ENCODE measurements around the gene ZC3HAV1L.
A peak's percentile ranks its signal among the peaks of the same experiment; 100 is the strongest.

Gene ZC3HAV1L, protein sequence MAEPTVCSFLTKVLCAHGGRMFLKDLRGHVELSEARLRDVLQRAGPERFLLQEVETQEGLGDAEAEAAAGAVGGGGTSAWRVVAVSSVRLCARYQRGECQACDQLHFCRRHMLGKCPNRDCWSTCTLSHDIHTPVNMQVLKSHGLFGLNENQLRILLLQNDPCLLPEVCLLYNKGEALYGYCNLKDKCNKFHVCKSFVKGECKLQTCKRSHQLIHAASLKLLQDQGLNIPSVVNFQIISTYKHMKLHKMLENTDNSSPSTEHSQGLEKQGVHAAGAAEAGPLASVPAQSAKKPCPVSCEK

DNA sequence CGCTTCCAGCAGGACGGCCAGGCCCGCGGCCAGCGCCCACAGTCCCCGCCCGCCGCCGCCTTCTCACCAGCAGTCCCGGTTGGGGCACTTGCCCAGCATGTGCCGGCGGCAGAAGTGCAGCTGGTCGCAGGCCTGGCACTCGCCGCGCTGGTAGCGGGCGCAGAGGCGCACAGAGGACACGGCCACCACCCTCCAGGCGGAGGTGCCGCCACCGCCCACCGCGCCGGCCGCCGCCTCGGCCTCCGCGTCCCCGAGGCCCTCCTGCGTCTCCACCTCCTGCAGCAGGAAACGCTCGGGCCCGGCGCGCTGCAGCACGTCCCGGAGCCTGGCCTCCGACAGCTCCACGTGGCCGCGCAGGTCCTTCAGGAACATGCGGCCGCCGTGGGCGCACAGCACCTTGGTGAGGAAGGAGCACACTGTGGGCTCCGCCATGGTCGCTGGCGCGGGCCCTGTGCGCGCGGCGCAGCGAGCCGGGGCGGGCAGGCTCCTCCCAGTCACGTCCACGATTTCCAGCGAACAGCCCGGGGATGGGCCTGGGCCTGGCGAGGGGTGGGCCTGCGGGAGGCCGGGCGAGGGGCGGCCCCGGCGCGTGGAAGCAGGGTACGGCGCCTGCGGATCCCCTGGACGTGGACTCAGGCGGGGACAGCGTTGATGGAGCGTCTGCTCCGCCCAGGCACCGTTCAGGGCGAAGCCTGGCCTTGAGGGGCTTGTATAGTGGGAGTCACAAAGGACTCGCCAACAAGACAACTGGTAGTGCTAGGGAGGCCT, at the start of gene ZC3HAV1L:
Gene ZC3HAV1L (minus strand): TSS at position 457 of the 768 bp plus-strand sequence. CDS start 25 bp downstream, at position 432.
- TF ChIP-seq, protein P1, sequence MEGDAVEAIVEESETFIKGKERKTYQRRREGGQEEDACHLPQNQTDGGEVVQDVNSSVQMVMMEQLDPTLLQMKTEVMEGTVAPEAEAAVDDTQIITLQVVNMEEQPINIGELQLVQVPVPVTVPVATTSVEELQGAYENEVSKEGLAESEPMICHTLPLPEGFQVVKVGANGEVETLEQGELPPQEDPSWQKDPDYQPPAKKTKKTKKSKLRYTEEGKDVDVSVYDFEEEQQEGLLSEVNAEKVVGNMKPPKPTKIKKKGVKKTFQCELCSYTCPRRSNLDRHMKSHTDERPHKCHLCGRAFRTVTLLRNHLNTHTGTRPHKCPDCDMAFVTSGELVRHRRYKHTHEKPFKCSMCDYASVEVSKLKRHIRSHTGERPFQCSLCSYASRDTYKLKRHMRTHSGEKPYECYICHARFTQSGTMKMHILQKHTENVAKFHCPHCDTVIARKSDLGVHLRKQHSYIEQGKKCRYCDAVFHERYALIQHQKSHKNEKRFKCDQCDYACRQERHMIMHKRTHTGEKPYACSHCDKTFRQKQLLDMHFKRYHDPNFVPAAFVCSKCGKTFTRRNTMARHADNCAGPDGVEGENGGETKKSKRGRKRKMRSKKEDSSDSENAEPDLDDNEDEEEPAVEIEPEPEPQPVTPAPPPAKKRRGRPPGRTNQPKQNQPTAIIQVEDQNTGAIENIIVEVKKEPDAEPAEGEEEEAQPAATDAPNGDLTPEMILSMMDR (conservative IDR thresholded peaks at IDR 0.05; ENCODE audit: low read depth, low read length) = no peak
- H3K4me3 ChIP-seq (ENCODE audit: low read depth, low read length) = peak within 1 kb of the TSS; percentile 87
- peak; percentile 71 for DNase-seq (ENCODE audit: low read depth)

DNA sequence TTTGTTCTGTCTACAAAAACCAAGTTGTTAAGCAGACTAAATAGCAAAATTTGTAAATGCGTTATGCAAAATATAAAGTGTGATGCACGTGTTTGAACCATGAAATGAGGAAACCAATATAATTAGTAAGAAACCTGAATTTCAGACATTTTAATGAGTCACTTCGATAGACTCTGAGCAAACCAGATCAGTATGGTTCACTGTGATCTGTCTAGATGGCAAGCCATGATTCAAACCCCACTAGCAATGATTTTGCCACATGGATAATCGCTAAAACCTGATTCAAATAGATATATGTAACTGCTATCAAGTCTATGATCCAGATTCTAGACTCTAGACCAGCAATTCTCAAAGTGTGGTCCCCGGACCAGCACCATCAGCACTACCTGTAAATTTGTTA, 48.9 kb upstream of the ZC3HAV1L start:
- no peak overlapping the region for H3K4me3 ChIP-seq (ENCODE audit: low read depth, low read length)
- DNase-seq (ENCODE audit: low read depth) = no peak
- TF ChIP-seq, protein P1 (conservative IDR thresholded peaks at IDR 0.05; ENCODE audit: low read depth, low read length) = no peak

DNA sequence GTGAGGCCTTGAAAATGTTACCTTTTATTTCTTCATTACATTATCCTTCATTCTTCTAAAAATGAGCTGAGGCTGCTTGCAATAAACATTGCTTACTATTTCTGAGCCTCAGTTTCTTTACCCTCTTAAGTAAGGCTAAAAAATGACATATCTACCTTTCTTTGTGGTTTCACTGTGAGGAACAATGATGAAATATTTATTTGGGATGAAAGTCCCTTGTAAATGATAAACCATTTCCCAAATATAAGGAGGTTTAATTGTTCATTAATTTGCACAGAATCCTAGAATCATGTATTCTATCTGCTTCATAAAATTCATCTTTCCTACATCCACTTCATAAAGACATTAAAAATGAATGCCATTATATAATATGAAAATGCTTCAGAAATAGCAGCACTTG, 45.7 kb upstream of the ZC3HAV1L start:
- no peak overlapping the region for H3K4me3 ChIP-seq (ENCODE audit: low read depth, low read length)
- TF ChIP-seq, protein P1 (conservative IDR thresholded peaks at IDR 0.05; ENCODE audit: low read depth, low read length) = no peak
- no peak for DNase-seq (ENCODE audit: low read depth)

DNA sequence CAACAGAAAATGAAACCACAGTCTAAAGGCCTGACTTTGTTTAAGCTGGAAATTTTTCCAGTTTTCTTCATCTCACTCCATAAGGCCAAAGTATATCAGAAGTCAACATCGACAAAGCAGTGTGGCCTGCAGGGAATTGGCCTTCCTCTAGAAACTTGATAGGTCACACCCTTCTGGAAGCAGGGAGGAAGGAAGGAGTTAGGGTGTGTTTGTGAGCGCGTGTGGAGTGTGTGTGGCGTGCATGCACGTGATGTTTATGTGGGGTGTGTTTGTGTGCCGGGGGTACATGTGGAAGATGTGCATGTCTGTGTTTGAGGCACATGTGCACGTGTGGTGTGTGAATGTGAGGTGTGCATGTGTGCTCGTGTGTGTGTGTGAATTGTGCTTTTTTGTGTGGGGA, 45.1 kb upstream of the ZC3HAV1L start:
- H3K4me3 ChIP-seq (ENCODE audit: low read depth, low read length) = no peak overlapping the region
- DNase-seq (ENCODE audit: low read depth) = no peak
- TF ChIP-seq, protein P1 (conservative IDR thresholded peaks at IDR 0.05; ENCODE audit: low read depth, low read length) = no peak

DNA sequence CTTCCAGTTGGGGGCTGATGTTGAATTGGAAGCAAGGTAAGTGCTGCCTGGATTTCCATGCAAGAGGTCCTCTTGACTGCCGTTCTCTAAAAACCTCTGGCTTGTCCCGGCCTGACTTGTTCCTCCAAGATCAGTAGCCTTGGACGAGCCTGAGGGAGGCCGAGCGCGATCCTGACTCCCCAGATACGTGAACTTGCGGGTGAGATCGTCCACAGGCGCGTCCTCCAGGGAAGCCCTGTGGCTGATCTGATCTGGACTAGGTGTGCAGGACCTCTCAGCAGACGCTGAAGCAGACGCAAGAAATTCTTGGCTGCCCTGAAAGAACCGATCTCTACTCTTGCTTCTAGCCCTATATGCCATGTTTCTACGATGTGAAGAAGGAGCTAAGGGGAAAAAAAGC, 44.0 kb upstream of the ZC3HAV1L start:
- TF ChIP-seq, protein P1 (conservative IDR thresholded peaks at IDR 0.05; ENCODE audit: low read depth, low read length) = no peak
- H3K4me3 ChIP-seq (ENCODE audit: low read depth, low read length) = no peak overlapping the region
- no peak for DNase-seq (ENCODE audit: low read depth)

DNA sequence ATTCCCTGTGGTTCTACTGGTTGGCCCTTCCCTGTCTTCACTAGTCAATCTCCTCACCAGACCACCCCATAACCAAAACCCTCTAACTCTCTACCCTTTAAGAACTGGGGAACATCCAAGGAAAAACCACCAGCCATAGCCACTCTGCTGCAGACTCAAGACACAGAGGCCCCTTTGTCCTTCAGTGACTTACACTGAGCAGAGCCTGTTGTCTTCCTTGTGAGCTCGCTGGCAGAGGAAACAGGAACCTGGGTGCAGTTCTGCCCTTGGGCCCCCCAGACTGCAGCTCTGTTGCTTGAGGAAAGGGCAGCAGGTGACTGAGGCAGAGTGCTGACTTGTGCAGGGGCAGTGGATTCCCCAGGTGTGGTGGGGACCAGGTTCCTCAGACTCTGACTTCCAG, 43.1 kb upstream of the ZC3HAV1L start:
- TF ChIP-seq, protein P1 (conservative IDR thresholded peaks at IDR 0.05; ENCODE audit: low read depth, low read length) = no peak

More for the DNA sequence above, 43.1 kb upstream of the ZC3HAV1L start:
- no peak for DNase-seq (ENCODE audit: low read depth)
- no peak overlapping the region for H3K4me3 ChIP-seq (ENCODE audit: low read depth, low read length)
